Osteocyte (in vitro differentiated cells): Measurements from ENCODE around the gene UBQLNL. TPM values are rescaled to one million over a fixed set of nuclear protein-coding genes. Genes with fewer than 3 reads are reported as not detected.
A peak's percentile ranks its signal among the peaks of the same experiment; 100 is the strongest.

ENCODE experiments used
- DNase-seq: peaks from one replicate; pipeline ENCODE4 v3.0.0; 2021; ENCODE audit warnings: mixed read lengths; ENCODE audit not compliant: unreplicated experiment; ENCODE audit errors: extremely low spot score
- H3K27ac Mint-ChIP-seq: one replicate; pipeline ENCODE4 v1.8.0; 2021; ENCODE audit warnings: mild to moderate bottlenecking, mixed read lengths; ENCODE audit not compliant: unreplicated experiment
- H3K27me3 Mint-ChIP-seq: one replicate; pipeline ENCODE4 v1.8.0; 2021; ENCODE audit warnings: mixed read lengths; ENCODE audit not compliant: unreplicated experiment
- H3K36me3 Mint-ChIP-seq: one replicate; pipeline ENCODE4 v1.8.0; 2021; ENCODE audit warnings: mixed read lengths; ENCODE audit not compliant: unreplicated experiment
- H3K4me1 Mint-ChIP-seq: one replicate; pipeline ENCODE4 v1.8.0; 2021; ENCODE audit warnings: mixed read lengths; ENCODE audit not compliant: unreplicated experiment
- H3K4me3 Mint-ChIP-seq: one replicate; pipeline ENCODE4 v1.8.0; 2021; ENCODE audit warnings: mild to moderate bottlenecking, moderate library complexity, mixed read lengths; ENCODE audit not compliant: unreplicated experiment
- H3K9me3 Mint-ChIP-seq: one replicate; pipeline ENCODE4 v1.8.0; 2021; ENCODE audit warnings: mixed read lengths; ENCODE audit not compliant: unreplicated experiment
- CTCF ChIP-seq: fragments of 200-600 bp; sonication (generic); IDR thresholded peaks from 2 replicates; pipeline ENCODE4 v1.5.0; 2021; ENCODE audit warnings: antibody characterized with exemption, mild to moderate bottlenecking, moderate library complexity
- long read RNA-seq: library from polyadenylated mRNA; unstranded; transcript quantifications from one replicate; pipeline ENCODE4 v2.0.0, GENCODE V29; 2021
- total RNA-seq: library from RNA; stranded (reverse); gene quantifications from 2 replicates; pipeline ENCODE4 v1.2.1, GENCODE V29; 2021

UBQLNL gene
- 0.32 and 0.39 TPM in 2 replicates for total RNA-seq
- long read RNA-seq: 0 reads

- no peak within 1 kb of the TSS for H3K27ac Mint-ChIP-seq
- no peak for TF ChIP-seq CTCF
- no peaks in the 10 kb centered on the region for H3K36me3 Mint-ChIP-seq
These were observed at the start of gene UBQLNL for GRCh38 chr11:5516599-5516998. TSS of gene UBQLNL (minus strand) at chr11:5516699. CDS start at chr11:5516441, 258 bp downstream.

GRCh38 chr11:5564259-5565019, 47.9 kb upstream of the UBQLNL start:
- DNase-seq: no peak
- no peaks in the 10 kb centered on the region for H3K9me3 Mint-ChIP-seq
- no peak overlapping the region for H3K4me3 Mint-ChIP-seq
- no peaks in the 10 kb centered on the region for H3K36me3 Mint-ChIP-seq
- H3K27ac Mint-ChIP-seq: no peak overlapping the region
- TF ChIP-seq CTCF: no peak
- H3K27me3 Mint-ChIP-seq: peaks cover 16% of the 10 kb centered on the region
- H3K4me1 Mint-ChIP-seq: peaks cover 2% of the 10 kb centered on the region

More at GRCh38 chr11:5516599-5516998, at the start of gene UBQLNL:
- no peak for DNase-seq
- no peaks in the 10 kb centered on the region for H3K9me3 Mint-ChIP-seq
- peaks cover 7% of the 10 kb centered on the region for H3K27me3 Mint-ChIP-seq
- H3K4me1 Mint-ChIP-seq: no peaks in the 10 kb centered on the region
- H3K4me3 Mint-ChIP-seq: no peak within 1 kb of the TSS

GRCh38 chr11:5557751-5558150, 41.3 kb upstream of the UBQLNL start:
- TF ChIP-seq CTCF: no peak
- Mint-ChIP-seq H3K9me3 (no peaks in the 10 kb centered on the region), H3K27ac (no peak overlapping the region), H3K4me3 (no peak overlapping the region), H3K36me3 (no peaks in the 10 kb centered on the region), H3K27me3 (peaks cover 28% of the 10 kb centered on the region), H3K4me1 (no peaks in the 10 kb centered on the region)
- no peak for DNase-seq

GRCh38 chr11:5556596-5557188, 40.2 kb upstream of the UBQLNL start:
- no peak for TF ChIP-seq CTCF
- Mint-ChIP-seq H3K27ac (no peak overlapping the region), H3K27me3 (peaks cover 28% of the 10 kb centered on the region), H3K4me1 (no peaks in the 10 kb centered on the region), H3K4me3 (no peak overlapping the region), H3K36me3 (no peaks in the 10 kb centered on the region), H3K9me3 (no peaks in the 10 kb centered on the region)
- no peak for DNase-seq

GRCh38 chr11:5553343-5553742, 36.8 kb upstream of the UBQLNL start:
- H3K4me1 Mint-ChIP-seq: no peaks in the 10 kb centered on the region
- no peaks in the 10 kb centered on the region for H3K9me3 Mint-ChIP-seq
- no peaks in the 10 kb centered on the region for H3K36me3 Mint-ChIP-seq
- peaks cover 28% of the 10 kb centered on the region for H3K27me3 Mint-ChIP-seq
- H3K4me3 Mint-ChIP-seq: no peak overlapping the region
- no peak overlapping the region for H3K27ac Mint-ChIP-seq
- DNase-seq: no peak
- TF ChIP-seq CTCF: peak; percentile 37
